Measurements from ENCODE around the gene VAMP2. TPM values are rescaled to one million over a fixed set of nuclear protein-coding genes. Genes with fewer than 3 reads are reported as not detected.
A peak's percentile ranks its signal among the peaks of the same experiment; 100 is the strongest.
"Not testable (repeated sequence)": the region's sequence is repeated elsewhere in the genome, so short reads cannot be mapped to it uniquely, and the experiment has no call there.

The VAMP2 gene
- polyA plus RNA-seq, 2 donors = 21.9 to 22.4 TPM

GRCh38 chr17:8175795-8176196, 13.0 kb upstream of the VAMP2 start:
- peak overlapping the region; percentile 39 to 77 for H3K27ac ChIP-seq (ENCODE audit: low read depth in 2 of 2, low read length in 1 of 2)
- H3K4me3 ChIP-seq (ENCODE audit: low read depth in 1 of 2, low read length in 2 of 2) = peak overlapping the region; percentile 75 to 76
- H3K4me1 ChIP-seq (ENCODE audit: control insufficient read depth in 2 of 2, insufficient read depth in 2 of 2, low read length in 1 of 2) = peaks cover 4 to 17% of the 10 kb centered on the region in 2 donors
- 7 to 11% methylated on average over 11 of the region's 11 CpGs for WGBS, 2 donors
- no peaks in the 10 kb centered on the region for H3K27me3 ChIP-seq (ENCODE audit: control insufficient read depth in 1 of 2, insufficient read depth in 2 of 2, low read length in 2 of 2)
- no peaks in the 10 kb centered on the region for H3K9me3 ChIP-seq (ENCODE audit: control insufficient read depth in 2 of 2, insufficient read depth in 1 of 2, low read depth in 1 of 2, low read length in 1 of 2)
- no peaks in the 10 kb centered on the region for H3K36me3 ChIP-seq (ENCODE audit: control insufficient read depth in 2 of 2, insufficient read depth in 2 of 2, low read length in 1 of 2)

GRCh38 chr17:8173871-8174322, 11.1 kb upstream of the VAMP2 start:
- 7% methylated on average over 14 of the region's 14 CpGs for WGBS, 2 donors
- no peaks in the 10 kb centered on the region for H3K36me3 ChIP-seq (ENCODE audit: control insufficient read depth in 2 of 2, insufficient read depth in 2 of 2, low read length in 1 of 2)
- H3K4me1 ChIP-seq (ENCODE audit: control insufficient read depth in 2 of 2, insufficient read depth in 2 of 2, low read length in 1 of 2) = peaks cover 4 to 17% of the 10 kb centered on the region in 2 donors
- peak overlapping the region in 1 of 2 donors; percentile 49 for H3K4me3 ChIP-seq (ENCODE audit: low read depth in 1 of 2, low read length in 2 of 2)
- peak overlapping the region; percentile 81 for H3K27ac ChIP-seq (ENCODE audit: low read depth in 2 of 2, low read length in 1 of 2)
- no peaks in the 10 kb centered on the region for H3K9me3 ChIP-seq (ENCODE audit: control insufficient read depth in 2 of 2, insufficient read depth in 1 of 2, low read depth in 1 of 2, low read length in 1 of 2)
- no peaks in the 10 kb centered on the region for H3K27me3 ChIP-seq (ENCODE audit: control insufficient read depth in 1 of 2, insufficient read depth in 2 of 2, low read length in 2 of 2)

- peaks cover 4 to 17% of the 10 kb centered on the region in 2 donors for H3K4me1 ChIP-seq (ENCODE audit: control insufficient read depth in 2 of 2, insufficient read depth in 2 of 2, low read length in 1 of 2)
- peak overlapping the region; percentile 72 to 81 for H3K27ac ChIP-seq (ENCODE audit: low read depth in 2 of 2, low read length in 1 of 2)
- peak overlapping the region; percentile 7 to 49 for H3K4me3 ChIP-seq (ENCODE audit: low read depth in 1 of 2, low read length in 2 of 2)
- H3K27me3 ChIP-seq (ENCODE audit: control insufficient read depth in 1 of 2, insufficient read depth in 2 of 2, low read length in 2 of 2) = no peaks in the 10 kb centered on the region
- H3K36me3 ChIP-seq (ENCODE audit: control insufficient read depth in 2 of 2, insufficient read depth in 2 of 2, low read length in 1 of 2) = no peaks in the 10 kb centered on the region
- no peaks in the 10 kb centered on the region for H3K9me3 ChIP-seq (ENCODE audit: control insufficient read depth in 2 of 2, insufficient read depth in 1 of 2, low read depth in 1 of 2, low read length in 1 of 2)
- WGBS, 2 donors = 0 to 1% methylated on average over 23 of the region's 23 CpGs
Measured at GRCh38 chr17:8173056-8173870, 10.5 kb upstream of the VAMP2 start.

GRCh38 chr17:8170186-8170585, 7.4 kb upstream of the VAMP2 start:
- WGBS, 2 donors = 90 to 91% methylated on average over 19 of the region's 19 CpGs
- not testable (repeated sequence) for H3K36me3 ChIP-seq (ENCODE audit: control insufficient read depth in 2 of 2, insufficient read depth in 2 of 2, low read length in 1 of 2); H3K27me3 ChIP-seq (ENCODE audit: control insufficient read depth in 1 of 2, insufficient read depth in 2 of 2, low read length in 2 of 2); H3K4me1 ChIP-seq (ENCODE audit: control insufficient read depth in 2 of 2, insufficient read depth in 2 of 2, low read length in 1 of 2); H3K9me3 ChIP-seq (ENCODE audit: control insufficient read depth in 2 of 2, insufficient read depth in 1 of 2, low read depth in 1 of 2, low read length in 1 of 2); H3K27ac ChIP-seq (ENCODE audit: low read depth in 2 of 2, low read length in 1 of 2); H3K4me3 ChIP-seq (ENCODE audit: low read depth in 1 of 2, low read length in 2 of 2)

- H3K4me1 ChIP-seq (ENCODE audit: control insufficient read depth in 2 of 2, insufficient read depth in 2 of 2, low read length in 1 of 2) = peaks cover 0 to 9% of the 10 kb centered on the region in 2 donors
- H3K9me3 ChIP-seq (ENCODE audit: control insufficient read depth in 2 of 2, insufficient read depth in 1 of 2, low read depth in 1 of 2, low read length in 1 of 2) = no peaks in the 10 kb centered on the region
- H3K4me3 ChIP-seq (ENCODE audit: low read depth in 1 of 2, low read length in 2 of 2) = no peak overlapping the region
- no peaks in the 10 kb centered on the region for H3K36me3 ChIP-seq (ENCODE audit: control insufficient read depth in 2 of 2, insufficient read depth in 2 of 2, low read length in 1 of 2)
- 83 to 84% methylated on average over 3 of the region's 3 CpGs for WGBS, 2 donors
- no peak overlapping the region for H3K27ac ChIP-seq (ENCODE audit: low read depth in 2 of 2, low read length in 1 of 2)
- no peaks in the 10 kb centered on the region for H3K27me3 ChIP-seq (ENCODE audit: control insufficient read depth in 1 of 2, insufficient read depth in 2 of 2, low read length in 2 of 2)
Measured at GRCh38 chr17:8167526-8167925, 4.8 kb upstream of the VAMP2 start.

GRCh38 chr17:8166731-8167130, 4.0 kb upstream of the VAMP2 start:
- no peak overlapping the region for H3K27ac ChIP-seq (ENCODE audit: low read depth in 2 of 2, low read length in 1 of 2)
- WGBS, 2 donors = 66 to 75% methylated on average over 6 of the region's 6 CpGs
- H3K27me3 ChIP-seq (ENCODE audit: control insufficient read depth in 1 of 2, insufficient read depth in 2 of 2, low read length in 2 of 2) = no peaks in the 10 kb centered on the region
- peaks cover under 1 to 13% of the 10 kb centered on the region in 2 donors for H3K4me1 ChIP-seq (ENCODE audit: control insufficient read depth in 2 of 2, insufficient read depth in 2 of 2, low read length in 1 of 2)
- no peak overlapping the region for H3K4me3 ChIP-seq (ENCODE audit: low read depth in 1 of 2, low read length in 2 of 2)
- peaks cover 0 to 2% of the 10 kb centered on the region in 2 donors for H3K36me3 ChIP-seq (ENCODE audit: control insufficient read depth in 2 of 2, insufficient read depth in 2 of 2, low read length in 1 of 2)
- H3K9me3 ChIP-seq (ENCODE audit: control insufficient read depth in 2 of 2, insufficient read depth in 1 of 2, low read depth in 1 of 2, low read length in 1 of 2) = no peaks in the 10 kb centered on the region

GRCh38 chr17:8164815-8165131, 2.0 kb upstream of the VAMP2 start:
- WGBS, 2 donors = 78 to 79% methylated on average over 6 of the region's 6 CpGs
- peaks cover 3 to 20% of the 10 kb centered on the region in 2 donors for H3K4me1 ChIP-seq (ENCODE audit: control insufficient read depth in 2 of 2, insufficient read depth in 2 of 2, low read length in 1 of 2)
- H3K36me3 ChIP-seq (ENCODE audit: control insufficient read depth in 2 of 2, insufficient read depth in 2 of 2, low read length in 1 of 2) = peaks cover 0 to 12% of the 10 kb centered on the region in 2 donors
- no peak overlapping the region for H3K4me3 ChIP-seq (ENCODE audit: low read depth in 1 of 2, low read length in 2 of 2)
- no peaks in the 10 kb centered on the region for H3K9me3 ChIP-seq (ENCODE audit: control insufficient read depth in 2 of 2, insufficient read depth in 1 of 2, low read depth in 1 of 2, low read length in 1 of 2)
- peak overlapping the region; percentile 92 to 98 for H3K27ac ChIP-seq (ENCODE audit: low read depth in 2 of 2, low read length in 1 of 2)
- no peaks in the 10 kb centered on the region for H3K27me3 ChIP-seq (ENCODE audit: control insufficient read depth in 1 of 2, insufficient read depth in 2 of 2, low read length in 2 of 2)

- Histone ChIP-seq H3K9me3 (ENCODE audit: control insufficient read depth in 2 of 2, insufficient read depth in 1 of 2, low read depth in 1 of 2, low read length in 1 of 2) (no peaks in the 10 kb centered on the region), H3K27me3 (ENCODE audit: control insufficient read depth in 1 of 2, insufficient read depth in 2 of 2, low read length in 2 of 2) (no peaks in the 10 kb centered on the region), H3K36me3 (ENCODE audit: control insufficient read depth in 2 of 2, insufficient read depth in 2 of 2, low read length in 1 of 2) (peaks cover 0 to 15% of the 10 kb centered on the region in 2 donors), H3K4me1 (ENCODE audit: control insufficient read depth in 2 of 2, insufficient read depth in 2 of 2, low read length in 1 of 2) (peaks cover 3 to 20% of the 10 kb centered on the region in 2 donors), H3K4me3 (ENCODE audit: low read depth in 1 of 2, low read length in 2 of 2) (no peak overlapping the region), H3K27ac (ENCODE audit: low read depth in 2 of 2, low read length in 1 of 2) (peak overlapping the region; percentile 92 to 98)
- WGBS, 2 donors = 17 to 18% methylated on average over 13 of the region's 13 CpGs
Measured at GRCh38 chr17:8163978-8164814, 1.4 kb upstream of the VAMP2 start.

GRCh38 chr17:8162997-8163977, 539 bp upstream of the VAMP2 start:
- H3K27me3 ChIP-seq (ENCODE audit: control insufficient read depth in 1 of 2, insufficient read depth in 2 of 2, low read length in 2 of 2) = no peaks in the 10 kb centered on the region
- H3K4me1 ChIP-seq (ENCODE audit: control insufficient read depth in 2 of 2, insufficient read depth in 2 of 2, low read length in 1 of 2) = peaks cover 3 to 24% of the 10 kb centered on the region in 2 donors
- H3K4me3 ChIP-seq (ENCODE audit: low read depth in 1 of 2, low read length in 2 of 2) = peak overlapping the region; percentile 85 to 92
- H3K9me3 ChIP-seq (ENCODE audit: control insufficient read depth in 2 of 2, insufficient read depth in 1 of 2, low read depth in 1 of 2, low read length in 1 of 2) = no peaks in the 10 kb centered on the region
- WGBS, 2 donors = 5 to 18% methylated on average over 23 to 55 of the region's 55 CpGs
- H3K27ac ChIP-seq (ENCODE audit: low read depth in 2 of 2, low read length in 1 of 2) = peak overlapping the region; percentile 97 to 98
- H3K36me3 ChIP-seq (ENCODE audit: control insufficient read depth in 2 of 2, insufficient read depth in 2 of 2, low read length in 1 of 2) = peaks cover 0 to 15% of the 10 kb centered on the region in 2 donors

All from esophagus (tissue), 2 donors.